ENCODE results near the gene LYRM4.
A peak's percentile ranks its signal among the peaks of the same experiment; 100 is the strongest.
"Not testable (repeated sequence)": the region's sequence is repeated elsewhere in the genome, so short reads cannot be mapped to it uniquely, and the experiment has no call there.

Gene LYRM4

GRCh38 chr6:5068153-5068751 is 192.5 kb downstream of the LYRM4 start:
- peak; percentile 25 for DNase-seq

GRCh38 chr6:5067305-5067704 is 193.4 kb downstream of the LYRM4 start:
- DNase-seq, result no peak

- DNase-seq, result no peak
These were observed 194.2 kb downstream of the LYRM4 start for GRCh38 chr6:5066456-5067093.

- no peak for DNase-seq
These were observed 197.1 kb downstream of the LYRM4 start for GRCh38 chr6:5063617-5064016.

- DNase-seq, result no peak
These were observed 199.6 kb downstream of the LYRM4 start for GRCh38 chr6:5061152-5061551.

GRCh38 chr6:5060439-5060838 is 200.3 kb downstream of the LYRM4 start:
- not testable (repeated sequence) for DNase-seq

GRCh38 chr6:5059036-5059896 is 201.5 kb downstream of the LYRM4 start:
- no peak for DNase-seq

All from NCI-H510A treated with DMSO at 0.1 percent for 48 hours (cell line).